HG03342 (cell line): ENCODE measurements around the gene ADAMTSL4.

Source experiments
- ATAC-seq: cut with Tn5 transposase; IDR thresholded peaks from one replicate; pipeline ENCODE4 v1.9.1; 2021; ENCODE audit warnings: mild to moderate bottlenecking, moderate library complexity; ENCODE audit not compliant: unreplicated experiment

The ADAMTSL4 gene

DNA sequence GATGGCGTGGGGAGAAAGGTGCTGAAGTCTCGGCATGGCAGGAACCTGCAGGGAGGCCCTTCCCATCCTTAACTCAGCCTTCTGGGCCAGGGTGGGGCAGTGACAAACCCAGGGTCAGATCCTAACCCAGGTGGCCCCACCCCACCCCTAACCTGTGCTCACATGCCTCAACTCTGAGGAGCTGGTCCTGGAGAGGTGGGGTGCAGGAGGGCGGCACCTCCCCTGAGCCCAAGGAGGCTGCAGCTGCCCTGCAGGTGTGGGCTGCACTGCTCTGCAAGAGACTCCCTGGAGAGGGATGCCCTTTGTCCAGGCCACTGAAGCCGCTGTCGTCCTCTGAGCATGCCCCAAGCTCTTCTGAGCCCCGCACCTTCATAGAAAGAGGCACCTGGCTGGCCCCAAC is 15.2 kb upstream of the ADAMTSL4 start:
- ATAC-seq: no peak

DNA sequence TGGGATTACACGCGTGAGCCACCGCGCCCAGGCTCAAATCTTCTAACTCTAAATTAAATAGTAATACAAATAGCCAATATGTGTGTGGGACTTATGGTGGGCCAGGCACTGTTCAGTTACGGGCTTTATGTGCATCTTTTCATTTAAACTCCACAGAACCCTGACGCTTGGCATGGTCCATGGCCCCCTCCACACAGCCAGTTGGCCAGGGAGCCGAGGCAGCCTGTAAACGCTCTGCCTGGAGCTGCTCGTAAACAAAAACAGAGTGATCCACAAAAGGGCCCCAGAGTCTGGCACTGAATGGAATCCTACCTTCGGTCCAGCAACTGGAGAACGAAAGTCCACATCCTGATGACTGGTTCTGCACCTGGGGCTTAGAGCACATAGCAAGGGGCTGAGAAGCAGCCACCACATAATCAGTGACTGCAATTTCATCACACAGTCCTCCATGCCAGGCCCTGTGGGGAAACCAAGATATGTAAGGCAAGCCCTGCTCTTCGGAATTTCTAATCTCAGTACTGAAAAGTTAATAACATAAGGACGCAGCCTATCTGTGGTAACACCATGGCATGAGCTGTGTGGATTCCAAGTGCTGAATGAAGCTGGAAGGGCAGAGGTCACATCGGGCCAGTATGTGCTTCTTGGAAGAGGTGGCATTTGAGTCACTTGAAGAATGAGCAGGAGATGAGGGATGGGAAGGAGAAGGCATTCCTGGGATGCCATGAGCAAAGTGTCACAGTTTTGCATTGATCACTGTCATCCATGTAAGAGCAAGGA is 13.5 kb upstream of the ADAMTSL4 start:
- no peak for ATAC-seq

DNA sequence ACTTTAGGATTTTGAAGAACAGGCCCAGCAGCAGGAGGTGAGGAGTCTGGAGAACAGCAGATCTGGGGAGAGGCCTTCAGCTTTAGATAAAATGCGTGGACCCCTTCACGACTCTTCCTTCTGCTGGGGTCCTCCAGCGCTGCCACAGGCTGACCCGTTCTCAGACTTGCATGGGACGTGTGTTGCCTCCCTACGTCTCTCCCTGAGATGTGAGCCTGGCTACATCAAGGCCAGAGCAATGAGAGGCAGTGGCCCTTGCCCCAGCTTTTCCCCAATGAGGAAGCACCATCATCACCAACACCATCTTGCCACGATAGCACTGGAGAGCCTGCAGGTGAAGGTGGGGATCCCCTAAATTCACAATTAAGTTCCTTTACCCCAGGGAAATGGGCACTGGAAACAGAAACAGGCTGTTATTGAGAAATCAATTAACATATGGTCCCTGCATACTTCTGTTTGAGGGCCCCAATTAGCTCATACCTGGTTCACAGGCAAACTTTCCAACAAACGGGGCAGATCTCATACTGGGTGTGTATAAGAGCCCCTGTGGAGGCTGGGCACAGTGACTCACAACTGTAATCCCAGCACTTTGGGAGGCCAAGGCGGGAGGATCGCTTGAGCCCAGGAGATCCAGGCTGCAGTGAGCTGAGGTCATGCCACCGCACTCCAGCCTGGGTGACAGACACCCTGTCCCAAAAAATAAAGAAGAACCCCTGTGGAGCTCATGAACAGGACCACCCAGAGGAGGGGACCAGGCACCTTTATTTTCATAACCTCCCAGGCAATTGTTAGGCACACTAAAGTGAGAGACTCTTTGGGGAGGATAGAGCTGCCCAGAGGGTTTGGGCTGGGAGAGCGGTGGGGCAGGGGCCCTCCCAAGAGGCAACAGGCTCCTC is 12.1 kb upstream of the ADAMTSL4 start:
- ATAC-seq: no peak

GRCh38 chr1:150537732-150538684 is 11.2 kb upstream of the ADAMTSL4 start:
- no peak for ATAC-seq

- ATAC-seq: no peak
Measured at GRCh38 chr1:150543500-150544143, 5.6 kb upstream of the ADAMTSL4 start.

DNA sequence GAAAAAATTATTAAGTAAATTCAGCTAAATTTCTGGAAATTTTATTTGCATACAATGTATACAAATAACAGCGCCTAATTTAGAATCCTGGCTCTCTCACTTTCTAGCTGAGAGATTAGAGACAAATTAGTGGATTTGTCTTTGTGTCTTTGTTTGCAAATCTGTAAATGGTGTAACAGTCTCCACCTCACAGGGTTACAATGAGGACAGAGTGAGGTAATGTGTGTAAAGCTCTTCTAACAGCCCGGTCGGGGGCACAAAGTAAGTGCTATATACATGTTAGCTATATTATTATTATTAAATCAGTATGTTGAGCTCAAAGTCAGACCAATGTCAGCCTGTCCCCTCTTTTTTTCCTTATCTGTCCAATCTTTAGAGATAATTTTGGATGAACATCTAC is 5.0 kb upstream of the ADAMTSL4 start:
- ATAC-seq: no peak

GRCh38 chr1:150545486-150546032 is 3.6 kb upstream of the ADAMTSL4 start:
- ATAC-seq: no peak

GRCh38 chr1:150546294-150546937 is 2.8 kb upstream of the ADAMTSL4 start:
- ATAC-seq: no peak

DNA sequence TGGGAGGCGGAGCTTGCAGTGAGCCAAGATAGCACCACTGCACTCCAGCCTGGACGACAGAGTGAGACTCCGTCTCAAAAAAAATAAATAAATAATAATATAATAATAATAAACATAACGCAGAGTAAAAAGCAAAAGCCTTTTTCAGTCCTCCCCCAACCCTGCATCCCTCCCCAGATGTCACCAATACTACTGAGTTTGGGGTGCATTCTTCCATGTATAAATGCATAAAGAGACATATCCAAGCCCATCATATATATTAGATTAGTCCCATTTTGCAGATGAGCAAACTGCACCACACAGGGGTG is 930 bp upstream of the ADAMTSL4 start:
- no peak for ATAC-seq

DNA sequence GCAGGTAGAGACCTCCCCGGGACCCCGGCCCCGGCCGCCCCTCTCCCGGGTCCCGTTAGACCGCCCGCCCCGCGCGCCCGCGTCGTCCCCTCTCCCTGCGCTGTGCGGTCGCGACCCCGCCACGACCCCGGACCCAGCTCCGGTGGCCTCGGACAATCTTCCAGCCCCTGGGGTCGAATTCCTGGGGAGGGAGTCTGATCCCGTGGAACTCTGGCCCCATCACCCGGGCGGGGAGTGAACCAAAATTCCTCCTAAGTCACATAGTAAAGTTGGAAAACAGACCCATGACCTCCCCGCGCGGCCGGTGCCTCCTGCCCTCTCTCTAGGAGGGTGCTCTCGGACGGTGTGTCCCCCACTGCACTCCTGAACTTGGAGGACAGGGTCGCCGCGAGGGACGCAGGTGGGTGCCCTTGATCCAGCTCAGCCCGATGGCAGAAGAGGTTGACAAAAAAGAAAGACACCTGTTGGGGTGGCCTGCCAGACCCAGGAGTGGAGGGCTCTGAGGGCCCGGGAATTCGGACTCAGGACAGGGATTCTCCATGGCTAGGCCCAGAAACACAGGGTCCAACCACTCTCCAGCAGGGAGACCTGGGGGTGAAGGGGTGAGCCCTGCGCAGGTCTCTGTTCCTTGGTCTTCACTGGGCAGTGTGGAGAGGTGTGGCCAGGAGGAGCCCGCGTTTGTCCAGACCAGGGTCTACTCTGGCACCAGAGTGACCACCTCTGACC is 451 bp downstream of the ADAMTSL4 start:
- no peak for ATAC-seq

- no peak for ATAC-seq
Measured at GRCh38 chr1:150550222-150551050, 1.2 kb downstream of the ADAMTSL4 start.

DNA sequence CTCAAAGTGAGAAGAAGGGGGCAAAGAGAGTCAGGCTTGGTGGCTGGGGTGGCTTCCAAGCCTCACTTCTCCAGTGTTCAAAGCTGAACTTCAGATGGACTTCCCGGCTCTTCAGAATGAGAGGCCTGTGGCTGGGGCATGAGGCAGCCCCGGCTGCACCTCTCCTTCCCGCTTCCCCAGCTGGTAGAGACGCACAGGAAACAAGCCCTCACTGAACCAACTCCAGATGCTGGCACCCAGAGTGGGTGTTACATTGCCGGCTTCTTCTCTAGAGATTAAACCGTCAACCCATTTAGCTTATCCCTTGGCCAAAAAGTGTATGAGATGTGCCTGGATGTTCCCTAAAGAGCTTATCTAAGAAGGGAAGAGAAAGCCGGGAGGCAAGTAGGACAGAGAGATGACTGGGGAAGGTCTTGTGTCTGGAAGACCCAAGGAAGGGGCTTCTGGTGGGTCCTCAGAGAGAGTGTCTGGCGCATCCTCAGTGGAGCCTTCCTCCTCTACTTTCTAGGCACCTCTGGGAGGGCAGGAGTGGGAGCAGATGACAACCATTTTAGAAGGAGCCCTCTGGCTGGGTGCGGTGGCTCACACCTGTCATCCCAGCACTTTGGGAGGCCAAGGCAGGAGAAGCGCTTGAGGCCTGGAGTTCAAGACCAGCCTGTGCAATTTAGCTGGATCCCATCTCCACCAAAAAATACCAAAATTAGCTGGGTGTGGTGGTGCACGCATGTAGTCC is 2.0 kb downstream of the ADAMTSL4 start:
- no peak for ATAC-seq

GRCh38 chr1:150551784-150552127 is 2.5 kb downstream of the ADAMTSL4 start:
- no peak for ATAC-seq

DNA sequence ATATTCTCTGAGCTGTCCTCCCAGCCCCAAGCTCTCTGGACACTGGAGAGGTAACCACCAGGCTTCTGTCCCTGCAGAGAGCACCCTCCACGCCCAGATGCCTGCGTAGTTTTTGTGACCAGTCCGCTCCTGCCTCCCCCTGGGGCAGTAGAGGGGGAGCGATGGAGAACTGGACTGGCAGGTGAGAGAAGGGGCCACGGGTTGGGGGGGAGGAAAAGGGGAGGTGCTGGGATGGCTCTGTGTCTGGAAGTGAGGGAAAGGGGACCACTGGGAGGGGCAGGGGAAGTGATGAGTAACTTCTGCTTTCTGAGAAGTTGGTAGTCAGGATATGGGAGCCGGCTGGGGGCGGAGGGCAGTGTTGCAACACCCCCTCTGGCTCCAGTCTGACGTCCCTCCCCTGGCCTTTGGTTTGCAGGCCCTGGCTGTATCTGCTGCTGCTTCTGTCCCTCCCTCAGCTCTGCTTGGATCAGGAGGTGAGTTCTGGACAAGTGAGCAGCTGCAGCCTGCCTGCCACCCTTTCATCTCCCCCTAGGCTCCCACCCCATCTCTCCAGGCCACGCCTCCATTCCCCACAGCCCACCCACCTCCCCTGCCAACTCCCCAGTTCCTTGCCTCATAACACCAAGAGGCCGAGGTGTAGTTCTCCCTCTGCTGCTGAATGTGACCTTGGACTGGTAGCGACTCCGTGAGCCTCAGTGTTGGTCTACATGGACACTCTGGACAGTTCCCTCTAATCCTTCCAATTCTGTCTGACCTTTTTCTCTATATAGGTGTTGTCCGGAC is 3.1 kb downstream of the ADAMTSL4 start:
- ATAC-seq: no peak

DNA sequence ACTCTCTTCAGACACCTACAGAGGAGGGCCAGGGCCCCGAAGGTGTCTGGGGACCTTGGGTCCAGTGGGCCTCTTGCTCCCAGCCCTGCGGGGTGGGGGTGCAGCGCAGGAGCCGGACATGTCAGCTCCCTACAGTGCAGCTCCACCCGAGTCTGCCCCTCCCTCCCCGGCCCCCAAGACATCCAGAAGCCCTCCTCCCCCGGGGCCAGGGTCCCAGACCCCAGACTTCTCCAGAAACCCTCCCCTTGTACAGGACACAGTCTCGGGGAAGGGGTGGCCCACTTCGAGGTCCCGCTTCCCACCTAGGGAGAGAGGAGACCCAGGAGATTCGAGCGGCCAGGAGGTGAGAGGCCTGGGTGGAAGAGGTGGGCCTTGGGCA is 3.7 kb downstream of the ADAMTSL4 start:
- ATAC-seq: no peak

GRCh38 chr1:150553392-150554085 is 4.3 kb downstream of the ADAMTSL4 start:
- no peak for ATAC-seq

GRCh38 chr1:150554086-150554452 is 4.9 kb downstream of the ADAMTSL4 start:
- ATAC-seq: no peak
